K562 (cell line): ENCODE data around the gene TCHP. TPM values are rescaled to one million over a fixed set of nuclear protein-coding genes. Genes with fewer than 3 reads are reported as not detected.

Experiments
- CREB3 ChIP-seq: fragments of 450-650 bp; conservative IDR thresholded peaks from 2 replicates; pipeline ENCODE4 v1.6.1; 2016; ENCODE audit warnings: missing genetic modification characterization, low read depth, mild to moderate bottlenecking, missing compliant biosample characterization, moderate library complexity
- HMBOX1 ChIP-seq: sonication (generic); IDR thresholded peaks from 2 replicates; pipeline ENCODE4 v1.6.1; 2016
- NFE2 ChIP-seq: IDR thresholded peaks from 2 replicates; pipeline ENCODE4 v1.6.1; 2014; ENCODE audit warnings: antibody characterized with exemption, low read depth
- POLR3A ChIP-seq: IDR thresholded peaks from 2 replicates; pipeline ENCODE4 v1.6.1; 2011; ENCODE audit warnings: borderline replicate concordance, mild to moderate bottlenecking, moderate library complexity; ENCODE audit not compliant: insufficient read length, insufficient read depth; ENCODE audit errors: extremely low read depth
- RFX5 ChIP-seq: IDR thresholded peaks from 2 replicates; pipeline ENCODE4 v1.6.1; 2011; ENCODE audit warnings: low read depth, mild to moderate bottlenecking, improper control_type of control experiment, low read length
- RHOXF2B ChIP-seq: fragments of 250-450 bp; sonication (Bioruptor Pico); conservative IDR thresholded peaks from 2 replicates; pipeline ENCODE4 v1.5.1; 2021
- U2AF2 ChIP-seq: fragments of 200-400 bp; formaldehyde crosslinking; optimal IDR thresholded peaks from 2 replicates; pipeline ENCODE3; 2017; ENCODE audit warnings: low read depth, mild to moderate bottlenecking, low read length
- ZBTB1 ChIP-seq: sonication (generic); formaldehyde crosslinking; IDR thresholded peaks from 2 replicates; pipeline ENCODE4 v1.8.1; 2023; ENCODE audit warnings: missing genetic modification reagents, low read depth, mild to moderate bottlenecking, borderline replicate concordance
- ZFPM2 ChIP-seq: fragments of 250-450 bp; sonication (Bioruptor Pico); IDR thresholded peaks from 2 replicates; pipeline ENCODE4 v1.5.1; 2022; ENCODE audit warnings: mild to moderate bottlenecking
- ZKSCAN1 ChIP-seq: fragments of 150-350 bp; IDR thresholded peaks from 2 replicates; pipeline ENCODE4 v1.6.1; 2016; ENCODE audit warnings: low read depth, low read length
- ZKSCAN3 ChIP-seq: fragments of 250-450 bp; sonication (Bioruptor Pico); IDR thresholded peaks from 2 replicates; pipeline ENCODE4 v1.4.0; 2020
- ZMIZ1 ChIP-seq, 2 experiments: fragments of 150-350 bp in 1 of 2; IDR thresholded peaks; 2 replicates each; pipeline ENCODE4 v1.6.1; 2012 to 2016; ENCODE audit warnings: low read depth in 2 of 2, low read length in 2 of 2, mild to moderate bottlenecking in 1 of 2, moderate library complexity in 1 of 2
- ZNF518B ChIP-seq: fragments of 250-450 bp; sonication (Bioruptor Pico); IDR thresholded peaks from 2 replicates; pipeline ENCODE4 v1.5.0; 2021; ENCODE audit warnings: mild to moderate bottlenecking, moderate library complexity
- ZNF551 ChIP-seq: fragments of 250-450 bp; sonication (Bioruptor Pico); IDR thresholded peaks from 2 replicates; pipeline ENCODE4 v1.5.0; 2021; ENCODE audit warnings: mild to moderate bottlenecking, moderate library complexity
- ZNF589 ChIP-seq: fragments of 200-800 bp; sonication (Bioruptor generic); IDR thresholded peaks from 2 replicates; pipeline ENCODE4 v1.6.1; 2016; ENCODE audit warnings: low read depth, missing genetic modification characterization, missing compliant biosample characterization
- ZNF77 ChIP-seq: fragments of 250-450 bp; sonication (Bioruptor Pico); IDR thresholded peaks from 2 replicates; pipeline ENCODE4 v1.5.0; 2020
- polyA plus RNA-seq, 8 experiments: library from polyadenylated mRNA; depleted of rRNA in 4 of 8; stranded (reverse) in 5 of 8; unstranded in 3 of 8; fragments of >200 nt; fragmentation: Nextera tagmentation in 2 of 8; fragmentation: Illumina TruSeq in 1 of 8; extraction: Ambion mirVana in 2 of 8; extraction: Trizol in 1 of 8; gene quantifications; 2 replicates each; pipeline versions ENCODE4 v1.2.1 to v1.2.3, GENCODE V29; 2011 to 2014; ENCODE audit warnings: inconsistent platforms in 1 of 8, missing spikeins in 1 of 8
- total RNA-seq, 7 experiments: library from RNA; depleted of rRNA in 6 of 7; stranded (reverse); fragments of >200 nt in 6 of 7; fragmentation: Illumina TruSeq in 2 of 7; extraction: Trizol in 2 of 7; gene quantifications; 2 replicates each; pipeline versions ENCODE4 v1.2.1 to v1.2.3, GENCODE V29; 2011 to 2021; ENCODE audit warnings: low replicate concordance in 1 of 7

The TCHP gene
- total and polyA plus RNA-seq, 9 of the 15 experiments (the other 6 are each of a cell fraction or from before 2014, with no cell fraction given) = 3.4 to 30.4 (median 19.7) TPM

GRCh38 chr12:109880043-109880931 is 19.8 kb upstream of the TCHP start, which contains the start of gene GLTP (continued):
- TF ChIP-seq ZMIZ1 (IDR thresholded peaks at IDR 0.05; ENCODE audit: low read depth in 2 of 2, low read length in 2 of 2) (no peak), RFX5 (no peak), POLR3A (no peak), ZKSCAN1 (no peak), ZBTB1 (no peak), CREB3 (tag) (no peak), U2AF2 (no peak), RHOXF2B (CRISPR knock-in tag) (no peak), ZNF518B (CRISPR knock-in tag) (no peak), ZNF551 (no peak), ZNF77 (CRISPR knock-in tag) (no peak), ZNF589 (no peak), ZFPM2 (CRISPR knock-in tag) (no peak), HMBOX1 (no peak), ZKSCAN3 (CRISPR knock-in tag) (no peak), NFE2 (no peak)
